GM12873 (cell line): Measurements from ENCODE around the gene RGS6.

Experiments
- TF ChIP-seq, protein P1 (sequence below): IDR thresholded peaks from 2 replicates; pipeline ENCODE4 v1.5.1; 2012; ENCODE audit warnings: low read depth, mild to moderate bottlenecking, moderate library complexity, low read length, control low read depth; ENCODE audit not compliant: insufficient read depth; ENCODE audit errors: missing control alignments

Gene RGS6

GRCh38 chr14:72408020-72408419, 475.8 kb downstream of the RGS6 start:
- TF ChIP-seq, protein P1, sequence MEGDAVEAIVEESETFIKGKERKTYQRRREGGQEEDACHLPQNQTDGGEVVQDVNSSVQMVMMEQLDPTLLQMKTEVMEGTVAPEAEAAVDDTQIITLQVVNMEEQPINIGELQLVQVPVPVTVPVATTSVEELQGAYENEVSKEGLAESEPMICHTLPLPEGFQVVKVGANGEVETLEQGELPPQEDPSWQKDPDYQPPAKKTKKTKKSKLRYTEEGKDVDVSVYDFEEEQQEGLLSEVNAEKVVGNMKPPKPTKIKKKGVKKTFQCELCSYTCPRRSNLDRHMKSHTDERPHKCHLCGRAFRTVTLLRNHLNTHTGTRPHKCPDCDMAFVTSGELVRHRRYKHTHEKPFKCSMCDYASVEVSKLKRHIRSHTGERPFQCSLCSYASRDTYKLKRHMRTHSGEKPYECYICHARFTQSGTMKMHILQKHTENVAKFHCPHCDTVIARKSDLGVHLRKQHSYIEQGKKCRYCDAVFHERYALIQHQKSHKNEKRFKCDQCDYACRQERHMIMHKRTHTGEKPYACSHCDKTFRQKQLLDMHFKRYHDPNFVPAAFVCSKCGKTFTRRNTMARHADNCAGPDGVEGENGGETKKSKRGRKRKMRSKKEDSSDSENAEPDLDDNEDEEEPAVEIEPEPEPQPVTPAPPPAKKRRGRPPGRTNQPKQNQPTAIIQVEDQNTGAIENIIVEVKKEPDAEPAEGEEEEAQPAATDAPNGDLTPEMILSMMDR = no peak

DNA sequence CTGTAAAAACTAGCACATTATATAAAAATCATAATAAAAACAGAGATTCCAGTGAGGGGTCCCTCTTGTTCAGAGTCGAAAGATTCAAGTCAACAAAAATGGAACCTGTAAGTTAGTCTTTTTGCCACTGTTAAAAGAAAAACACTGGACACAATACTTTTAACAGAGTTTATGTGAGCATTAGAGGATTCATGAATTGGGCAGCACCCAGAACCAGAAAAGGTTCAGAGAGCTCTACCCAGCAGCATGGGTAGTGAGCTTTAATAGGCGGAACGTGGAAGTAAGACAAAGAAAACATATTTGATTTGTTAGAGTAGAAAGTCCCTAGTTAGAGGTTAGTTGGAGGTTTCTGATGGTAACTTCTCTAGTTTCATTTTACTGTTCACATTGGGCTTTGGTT, 476.8 kb downstream of the RGS6 start:
- TF ChIP-seq, protein P1 = no peak

DNA sequence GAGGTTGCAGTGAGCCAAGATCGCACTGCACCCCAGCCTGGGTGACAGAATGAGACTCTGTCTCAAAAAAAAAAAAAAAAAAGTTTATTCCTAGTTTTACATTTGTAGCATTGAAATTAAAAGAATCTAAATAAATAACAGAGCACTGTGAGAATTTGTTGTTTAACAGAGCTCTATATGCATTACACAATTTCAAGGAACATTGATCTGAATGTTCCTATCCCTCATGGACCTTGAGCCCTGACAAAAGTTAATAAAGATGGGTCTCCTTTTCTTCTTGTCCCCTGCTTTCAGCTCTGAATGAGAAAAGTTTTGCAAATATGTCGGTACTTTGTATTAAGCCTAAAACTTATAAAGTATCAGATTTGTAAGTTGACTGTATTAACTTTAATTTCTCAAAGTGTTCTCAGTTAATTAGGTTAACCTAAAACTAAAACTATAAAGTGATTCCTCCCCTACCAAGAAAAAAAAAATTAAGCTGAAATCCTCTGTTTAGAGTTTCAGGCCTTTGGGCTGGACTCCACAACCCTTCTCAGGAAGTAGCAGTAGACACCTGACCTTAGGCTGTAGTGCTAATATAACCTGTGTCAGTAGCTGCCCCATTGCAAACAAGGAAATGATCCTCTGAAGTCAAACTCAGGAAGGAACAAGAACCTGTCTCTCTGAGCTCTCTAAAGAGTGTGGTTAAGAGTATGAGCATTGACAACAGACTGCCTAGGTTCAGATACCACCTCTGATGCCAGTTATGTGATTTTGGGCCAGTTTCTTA, 484.0 kb downstream of the RGS6 start:
- TF ChIP-seq, protein P1 = no peak

DNA sequence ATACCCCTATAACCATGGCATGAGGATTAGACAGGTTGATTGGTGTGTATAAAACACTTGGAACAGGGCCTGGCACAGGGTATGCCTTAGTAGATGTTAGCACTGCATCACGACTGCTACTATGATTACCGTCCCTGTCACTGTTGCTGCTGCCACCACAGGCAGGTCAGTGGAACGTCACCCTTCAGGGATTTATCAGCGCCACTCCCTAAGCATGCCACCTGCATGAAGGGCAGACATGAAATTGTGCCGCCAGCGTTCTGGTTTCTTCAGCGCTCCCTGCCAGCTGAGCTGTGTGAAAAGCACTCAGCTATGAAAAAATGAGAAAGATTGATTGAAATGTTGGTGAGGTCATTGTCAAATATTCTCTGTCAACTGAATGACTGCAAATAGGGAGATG, 484.7 kb downstream of the RGS6 start:
- TF ChIP-seq, protein P1 = peak; percentile 32

- TF ChIP-seq, protein P1 = no peak
Observed at GRCh38 chr14:72418806-72419205, 486.6 kb downstream of the RGS6 start.

DNA sequence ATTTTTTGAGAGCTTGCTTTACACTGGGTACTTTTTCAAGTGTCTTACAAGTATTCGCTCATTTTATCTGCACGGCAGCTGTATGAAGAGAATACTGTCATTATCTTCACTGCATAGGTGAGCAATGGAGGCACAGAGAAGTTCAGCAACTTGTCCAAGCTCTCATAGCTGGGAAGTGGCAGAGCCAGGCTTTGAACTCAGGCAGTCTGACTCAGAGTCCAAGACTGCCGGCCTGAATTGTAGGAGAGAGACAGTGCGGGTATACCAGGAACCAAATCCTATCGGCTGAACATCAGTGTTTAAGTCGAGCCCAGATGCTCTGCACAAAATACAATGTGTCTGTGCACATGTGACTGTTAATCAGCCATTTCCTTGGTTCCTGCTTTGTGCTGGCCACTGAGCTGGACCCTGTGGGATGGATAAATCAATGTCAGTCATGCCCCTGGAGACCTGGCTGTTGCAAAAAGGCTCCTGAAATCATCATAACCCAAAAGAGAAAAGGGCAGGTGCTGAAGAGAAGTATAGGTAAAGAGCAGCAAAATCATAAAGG, 487.1 kb downstream of the RGS6 start:
- TF ChIP-seq, protein P1 = no peak

- TF ChIP-seq, protein P1 = peak; percentile 90
Observed at GRCh38 chr14:72420749-72421474, 488.7 kb downstream of the RGS6 start.
